COLO829 (cell line): ENCODE results near the gene ERMAP.
"Not testable (repeated sequence)": the region's sequence is repeated elsewhere in the genome, so short reads cannot be mapped to it uniquely, and the experiment has no call there.

Experiments
- DNase-seq: peaks from one replicate; pipeline ENCODE4 v3.0.0; 2012; ENCODE audit warnings: low spot score

The ERMAP gene

GRCh38 chr1:42845193-42845592 is 28.3 kb downstream of the ERMAP start:
- DNase-seq, result no peak

- no peak for DNase-seq
These were observed 28.9 kb downstream of the ERMAP start for GRCh38 chr1:42845866-42846256.

- peak; percentile 92 for DNase-seq
These were observed 29.6 kb downstream of the ERMAP start, which contains the start of gene ZNF691 for GRCh38 chr1:42846257-42847110. TSS of gene ZNF691 (plus strand) at chr1:42846613. CDS start at chr1:42849659, 3,046 bp downstream.

- no peak for DNase-seq
These were observed 30.2 kb downstream of the ERMAP start for GRCh38 chr1:42847111-42847595.

GRCh38 chr1:42847721-42848460 is 31.0 kb downstream of the ERMAP start:
- DNase-seq, result no peak

GRCh38 chr1:42848823-42849537 is 32.1 kb downstream of the ERMAP start:
- no peak for DNase-seq

GRCh38 chr1:42849944-42850343 is 33.0 kb downstream of the ERMAP start:
- no peak for DNase-seq

- DNase-seq, result no peak
These were observed 34.5 kb downstream of the ERMAP start for GRCh38 chr1:42851420-42851819.

GRCh38 chr1:42851960-42852607 is 35.2 kb downstream of the ERMAP start:
- no peak for DNase-seq

GRCh38 chr1:42852608-42852980 is 35.7 kb downstream of the ERMAP start:
- no peak for DNase-seq

GRCh38 chr1:42853116-42853884 is 36.4 kb downstream of the ERMAP start:
- no peak for DNase-seq

GRCh38 chr1:42856554-42856953 is 39.6 kb downstream of the ERMAP start:
- not testable (repeated sequence) for DNase-seq

GRCh38 chr1:42859366-42859765 is 42.4 kb downstream of the ERMAP start:
- DNase-seq, result not testable (repeated sequence)

GRCh38 chr1:42860339-42861013 is 43.6 kb downstream of the ERMAP start:
- DNase-seq, result no peak

- DNase-seq, result no peak
These were observed 44.1 kb downstream of the ERMAP start for GRCh38 chr1:42861014-42861399.

- DNase-seq, result no peak
These were observed 49.6 kb downstream of the ERMAP start for GRCh38 chr1:42866549-42866948.

GRCh38 chr1:42868466-42868865 is 51.5 kb downstream of the ERMAP start:
- not testable (repeated sequence) for DNase-seq

- not testable (repeated sequence) for DNase-seq
These were observed 52.3 kb downstream of the ERMAP start for GRCh38 chr1:42869254-42869653.

- DNase-seq, result not testable (repeated sequence)
These were observed 52.8 kb downstream of the ERMAP start for GRCh38 chr1:42869751-42870150.

GRCh38 chr1:42873108-42873507 is 56.2 kb downstream of the ERMAP start:
- DNase-seq, result not testable (repeated sequence)
